ENCODE measurements around the gene CEP41. TPM values are rescaled to one million over a fixed set of nuclear protein-coding genes. Genes with fewer than 3 reads are reported as not detected.
"Not testable (repeated sequence)": the region's sequence is repeated elsewhere in the genome, so short reads cannot be mapped to it uniquely, and the experiment has no call there.

CEP41 gene
- total RNA-seq, 1 donor from 2014 or later: 4.7 TPM

- Histone ChIP-seq H3K27me3 (no peaks in the 10 kb centered on the region), H3K27ac (no peak overlapping the region), H3K9me3 (no peaks in the 10 kb centered on the region), H3K36me3 (no peaks in the 10 kb centered on the region), H3K4me1 (no peaks in the 10 kb centered on the region), H3K4me3 (no peak overlapping the region)
- TF ChIP-seq POLR2AphosphoS5 (IDR thresholded peaks at IDR 0.05; ENCODE audit: insufficient read depth in 1 of 2, low read depth in 1 of 2) (no peak), POLR2A (IDR thresholded peaks at IDR 0.05) (no peak), CTCF (IDR thresholded peaks at IDR 0.05) (no peak)
- intact Hi-C loops (cut with DNase I): no loop called here
- no peak for DNase-seq (ENCODE audit: extremely low spot score in 2 of 2)
Observed at GRCh38 chr7:130458257-130458656, 17.4 kb upstream of the CEP41 start.

GRCh38 chr7:130454959-130455358 is 14.1 kb upstream of the CEP41 start:
- no peak for TF ChIP-seq CTCF (IDR thresholded peaks at IDR 0.05)
- no peak for TF ChIP-seq POLR2A (IDR thresholded peaks at IDR 0.05)
- no peak for TF ChIP-seq POLR2AphosphoS5 (IDR thresholded peaks at IDR 0.05; ENCODE audit: insufficient read depth in 1 of 2, low read depth in 1 of 2)
- no peaks in the 10 kb centered on the region for H3K9me3 ChIP-seq
- no peak overlapping the region for H3K4me3 ChIP-seq
- H3K4me1 ChIP-seq: no peaks in the 10 kb centered on the region
- intact Hi-C loops (cut with DNase I): no loop called here
- H3K27me3 ChIP-seq: no peaks in the 10 kb centered on the region
- H3K36me3 ChIP-seq: no peaks in the 10 kb centered on the region
- H3K27ac ChIP-seq: no peak overlapping the region
- no peak for DNase-seq (ENCODE audit: extremely low spot score in 2 of 2)

GRCh38 chr7:130452951-130453350 is 12.1 kb upstream of the CEP41 start:
- no peak overlapping the region for H3K27ac ChIP-seq
- no peak for DNase-seq (ENCODE audit: extremely low spot score in 2 of 2)
- no peaks in the 10 kb centered on the region for H3K36me3 ChIP-seq
- intact Hi-C loops (cut with DNase I): no loop called here
- H3K27me3 ChIP-seq: no peaks in the 10 kb centered on the region
- H3K4me1 ChIP-seq: no peaks in the 10 kb centered on the region
- no peaks in the 10 kb centered on the region for H3K9me3 ChIP-seq
- no peak for TF ChIP-seq POLR2A (IDR thresholded peaks at IDR 0.05)
- no peak for TF ChIP-seq POLR2AphosphoS5 (IDR thresholded peaks at IDR 0.05; ENCODE audit: insufficient read depth in 1 of 2, low read depth in 1 of 2)
- no peak for TF ChIP-seq CTCF (IDR thresholded peaks at IDR 0.05)
- no peak overlapping the region for H3K4me3 ChIP-seq

- H3K27ac ChIP-seq; intact Hi-C loops (cut with DNase I); H3K36me3 ChIP-seq; H3K9me3 ChIP-seq; DNase-seq (ENCODE audit: extremely low spot score in 2 of 2); H3K4me1 ChIP-seq; H3K27me3 ChIP-seq; H3K4me3 ChIP-seq: not testable (repeated sequence)
Observed at GRCh38 chr7:130451344-130451743, 10.5 kb upstream of the CEP41 start.

- Histone ChIP-seq H3K27me3 (no peaks in the 10 kb centered on the region), H3K36me3 (no peaks in the 10 kb centered on the region), H3K27ac (no peak overlapping the region), H3K4me3 (no peak overlapping the region), H3K9me3 (no peaks in the 10 kb centered on the region), H3K4me1 (peaks cover 10% of the 10 kb centered on the region)
- DNase-seq (ENCODE audit: extremely low spot score in 2 of 2): no peak
- intact Hi-C loops (cut with DNase I): no loop called here
- TF ChIP-seq POLR2AphosphoS5 (IDR thresholded peaks at IDR 0.05; ENCODE audit: insufficient read depth in 1 of 2, low read depth in 1 of 2): no peak
Observed at GRCh38 chr7:130446259-130446658, 5.4 kb upstream of the CEP41 start.

- Histone ChIP-seq H3K36me3 (no peaks in the 10 kb centered on the region), H3K4me1 (peaks cover 10% of the 10 kb centered on the region), H3K9me3 (no peaks in the 10 kb centered on the region), H3K4me3 (no peak overlapping the region), H3K27ac (no peak overlapping the region), H3K27me3 (no peaks in the 10 kb centered on the region)
- intact Hi-C loops (cut with DNase I): no loop called here
- TF ChIP-seq POLR2A (IDR thresholded peaks at IDR 0.05): no peak
- no peak for TF ChIP-seq CTCF (IDR thresholded peaks at IDR 0.05)
- no peak for TF ChIP-seq POLR2AphosphoS5 (IDR thresholded peaks at IDR 0.05; ENCODE audit: insufficient read depth in 1 of 2, low read depth in 1 of 2)
- no peak for DNase-seq (ENCODE audit: extremely low spot score in 2 of 2)
Observed at GRCh38 chr7:130444751-130445407, 4.1 kb upstream of the CEP41 start.

All from vagina (tissue), 2 donors.